SU-DHL-6 (cell line): Measurements from ENCODE around the gene IL1R2.

Experiments
- H2AFZ ChIP-seq: fragments of 200-600 bp; sonication (generic); 2 replicates; pipeline ENCODE4 v1.6.1; 2014; ENCODE audit warnings: low read depth, mild to moderate bottlenecking, moderate library complexity, mixed read lengths, antibody characterized with exemption, low read length; ENCODE audit not compliant: severe bottlenecking
- H3F3A ChIP-seq: fragments of 200-600 bp; shearing (Covaris generic); 2 replicates; pipeline ENCODE4 v1.6.0; 2016; ENCODE audit warnings: antibody characterized with exemption, mild to moderate bottlenecking; ENCODE audit not compliant: insufficient read depth
- H3K27ac ChIP-seq: fragments of 200-600 bp; sonication (generic); 2 replicates; pipeline ENCODE4 v1.5.1; 2016; ENCODE audit warnings: low read depth, mild to moderate bottlenecking, low read length, moderate library complexity, mixed read lengths
- H3K27me3 ChIP-seq: fragments of 200-600 bp; sonication (generic), shearing (Covaris generic); 2 replicates; pipeline ENCODE4 v1.6.0; 2014; ENCODE audit warnings: mild to moderate bottlenecking, low read length
- H3K36me3 ChIP-seq: fragments of 200-600 bp; sonication (generic); 2 replicates; pipeline ENCODE4 v1.6.1; 2014; ENCODE audit warnings: mild to moderate bottlenecking, low read length, mixed read lengths
- H3K4me2 ChIP-seq: fragments of 300-600, 200-600 bp; shearing (Covaris generic), sonication (generic); 2 replicates; pipeline ENCODE4 v1.6.0; 2014; ENCODE audit warnings: low read length, low read depth, mild to moderate bottlenecking; ENCODE audit not compliant: poor library complexity, severe bottlenecking
- H3K4me3 ChIP-seq: fragments of 200-600 bp; sonication (generic); 2 replicates; pipeline ENCODE4 v1.5.1; 2014; ENCODE audit warnings: antibody characterized with exemption, low read length, mild to moderate bottlenecking, mixed read lengths; ENCODE audit not compliant: insufficient read depth, poor library complexity, severe bottlenecking
- H3K79me2 ChIP-seq: fragments of 200-600 bp; sonication (generic); 2 replicates; pipeline ENCODE4 v1.6.1; 2014; ENCODE audit warnings: mild to moderate bottlenecking, low read length, moderate library complexity; ENCODE audit not compliant: insufficient read depth
- H3K9ac ChIP-seq: fragments of 200-600 bp; sonication (generic); 2 replicates; pipeline ENCODE4 v1.7.0; 2014; ENCODE audit warnings: mild to moderate bottlenecking, low read length
- H3K9me2 ChIP-seq: fragments of 200-600 bp; sonication (generic); replicated peaks from 2 replicates; pipeline ENCODE4 v1.6.1; 2014; ENCODE audit warnings: low read length; ENCODE audit not compliant: insufficient read depth
- H3K9me3 ChIP-seq: fragments of 200-600 bp; sonication (generic); 2 replicates; pipeline ENCODE4 v1.6.1; 2014; ENCODE audit warnings: low read length, mixed read lengths; ENCODE audit not compliant: insufficient read depth
- H4K20me1 ChIP-seq: fragments of 200-600 bp; sonication (generic); 2 replicates; pipeline ENCODE4 v1.6.1; 2014; ENCODE audit warnings: low read depth, mild to moderate bottlenecking, antibody characterized with exemption, low read length, moderate library complexity, mixed read lengths
- CTCF ChIP-seq: fragments of 200-600 bp; sonication (generic); IDR thresholded peaks from one replicate; pipeline ENCODE4 v1.5.1; 2017; ENCODE audit warnings: antibody characterized with exemption, mild to moderate bottlenecking, low read length, moderate library complexity; ENCODE audit not compliant: insufficient read depth, poor library complexity, severe bottlenecking
- EZH2phosphoT487 ChIP-seq: fragments of 200-600 bp; sonication (generic), shearing (Covaris generic); conservative IDR thresholded peaks from 2 replicates; pipeline ENCODE4 v1.6.1; 2018; ENCODE audit warnings: mild to moderate bottlenecking, antibody characterized with exemption, low read length, moderate library complexity, mixed read lengths

IL1R2 gene

GRCh38 chr2:101982495-101983029 lies 9.2 kb upstream of the IL1R2 start:
- Histone ChIP-seq H3K4me3 (no peak overlapping the region), H4K20me1 (no peaks in the 10 kb centered on the region), H3K36me3 (no peaks in the 10 kb centered on the region), H3K9ac (no peak overlapping the region), H3K27me3 (no peaks in the 10 kb centered on the region), H3K27ac (no peak overlapping the region), H3F3A (no peaks in the 10 kb centered on the region), H2AFZ (no peak overlapping the region), H3K9me2 (no peaks in the 10 kb centered on the region), H3K9me3 (no peaks in the 10 kb centered on the region), H3K4me2 (no peak overlapping the region), H3K79me2 (no peaks in the 10 kb centered on the region)
- no peak for TF ChIP-seq EZH2phosphoT487
- no peak for TF ChIP-seq CTCF

GRCh38 chr2:101983486-101983885 lies 8.3 kb upstream of the IL1R2 start:
- TF ChIP-seq EZH2phosphoT487 (no peak), CTCF (no peak)
- H3K4me3 ChIP-seq, result no peak overlapping the region
- no peaks in the 10 kb centered on the region for H3K9me2 ChIP-seq
- no peaks in the 10 kb centered on the region for H3K9me3 ChIP-seq
- H3K9ac ChIP-seq, result no peak overlapping the region
- H4K20me1 ChIP-seq, result no peaks in the 10 kb centered on the region
- no peak overlapping the region for H3K4me2 ChIP-seq
- H3K36me3 ChIP-seq, result no peaks in the 10 kb centered on the region
- H3K79me2 ChIP-seq, result no peaks in the 10 kb centered on the region
- H3F3A ChIP-seq, result no peaks in the 10 kb centered on the region
- H2AFZ ChIP-seq, result no peak overlapping the region
- H3K27me3 ChIP-seq, result no peaks in the 10 kb centered on the region
- H3K27ac ChIP-seq, result no peak overlapping the region

GRCh38 chr2:101983928-101984327 lies 7.8 kb upstream of the IL1R2 start:
- H3K9ac ChIP-seq, result no peak overlapping the region
- no peaks in the 10 kb centered on the region for H3F3A ChIP-seq
- no peak overlapping the region for H3K4me2 ChIP-seq
- no peaks in the 10 kb centered on the region for H4K20me1 ChIP-seq
- H3K36me3 ChIP-seq, result no peaks in the 10 kb centered on the region
- no peaks in the 10 kb centered on the region for H3K9me2 ChIP-seq
- H3K79me2 ChIP-seq, result no peaks in the 10 kb centered on the region
- no peaks in the 10 kb centered on the region for H3K9me3 ChIP-seq
- TF ChIP-seq EZH2phosphoT487 (no peak), CTCF (no peak)
- no peak overlapping the region for H2AFZ ChIP-seq
- H3K27ac ChIP-seq, result no peak overlapping the region
- no peaks in the 10 kb centered on the region for H3K27me3 ChIP-seq
- H3K4me3 ChIP-seq, result no peak overlapping the region

GRCh38 chr2:101984656-101985055 lies 7.1 kb upstream of the IL1R2 start:
- H3K9me2 ChIP-seq, result no peaks in the 10 kb centered on the region
- H3K9ac ChIP-seq, result no peak overlapping the region
- no peaks in the 10 kb centered on the region for H3K9me3 ChIP-seq
- no peak overlapping the region for H3K27ac ChIP-seq
- H3K4me2 ChIP-seq, result no peak overlapping the region
- H2AFZ ChIP-seq, result no peak overlapping the region
- H4K20me1 ChIP-seq, result no peaks in the 10 kb centered on the region
- TF ChIP-seq CTCF (no peak), EZH2phosphoT487 (no peak)
- H3K36me3 ChIP-seq, result no peaks in the 10 kb centered on the region
- no peaks in the 10 kb centered on the region for H3K79me2 ChIP-seq
- H3F3A ChIP-seq, result no peaks in the 10 kb centered on the region
- no peak overlapping the region for H3K4me3 ChIP-seq
- H3K27me3 ChIP-seq, result no peaks in the 10 kb centered on the region
